ENCODE results near the gene IRX2.

Gene IRX2

DNA sequence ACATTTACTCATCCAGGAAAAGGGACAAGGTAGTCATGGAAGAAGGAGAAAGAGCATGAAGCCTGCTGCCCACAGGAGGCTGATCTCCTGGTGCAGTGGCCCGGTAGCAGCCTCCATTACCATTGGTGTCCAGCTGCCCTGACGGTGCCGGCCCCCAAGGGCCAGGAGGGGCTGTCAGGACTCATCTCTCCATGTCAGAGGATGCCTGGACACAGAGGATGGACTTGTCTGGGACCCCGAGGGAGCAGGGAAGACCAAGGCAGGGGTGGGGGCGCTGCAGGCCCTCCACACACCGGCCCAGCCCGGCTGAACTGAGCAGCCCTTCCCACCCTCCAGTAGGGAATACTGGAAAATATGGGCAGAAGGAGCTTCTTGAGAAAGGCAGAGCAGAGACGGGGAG, 52.2 kb downstream of the IRX2 start:
- Histone ChIP-seq H3K27me3 (ENCODE audit: low read depth, low read length) (no peaks in the 10 kb centered on the region), H3K4me2 (ENCODE audit: low read length) (no peak overlapping the region), H3K79me2 (ENCODE audit: low read length) (no peaks in the 10 kb centered on the region), H3K36me3 (replicated peaks; ENCODE audit: low read depth, low read length) (no peaks in the 10 kb centered on the region), H2AFZ (ENCODE audit: low read depth, low read length) (no peak overlapping the region), H3K4me3 (ENCODE audit: low read length) (no peak overlapping the region), H3K9me3 (ENCODE audit: insufficient read depth, low read length) (no peaks in the 10 kb centered on the region), H3K9ac (ENCODE audit: low read length) (no peak overlapping the region), H3K4me1 (ENCODE audit: low read length) (no peaks in the 10 kb centered on the region), H3K27ac (ENCODE audit: low read length) (no peak overlapping the region), H4K20me1 (ENCODE audit: insufficient read depth, low read length) (no peaks in the 10 kb centered on the region)
- TF ChIP-seq EZH2phosphoT487 (IDR thresholded peaks at IDR 0.05; ENCODE audit: low read depth) (no peak), CTCF (IDR thresholded peaks at IDR 0.05; ENCODE audit: low read depth, low read length) (no peak)

GRCh38 chr5:2698581-2698980, 52.9 kb downstream of the IRX2 start:
- Histone ChIP-seq H3K4me1 (ENCODE audit: low read length) (no peaks in the 10 kb centered on the region), H3K27me3 (ENCODE audit: low read depth, low read length) (no peaks in the 10 kb centered on the region), H2AFZ (ENCODE audit: low read depth, low read length) (no peak overlapping the region), H3K4me2 (ENCODE audit: low read length) (no peak overlapping the region), H3K9me3 (ENCODE audit: insufficient read depth, low read length) (no peaks in the 10 kb centered on the region), H3K27ac (ENCODE audit: low read length) (no peak overlapping the region), H4K20me1 (ENCODE audit: insufficient read depth, low read length) (no peaks in the 10 kb centered on the region), H3K36me3 (replicated peaks; ENCODE audit: low read depth, low read length) (no peaks in the 10 kb centered on the region), H3K4me3 (ENCODE audit: low read length) (no peak overlapping the region), H3K9ac (ENCODE audit: low read length) (no peak overlapping the region), H3K79me2 (ENCODE audit: low read length) (no peaks in the 10 kb centered on the region)
- TF ChIP-seq CTCF (IDR thresholded peaks at IDR 0.05; ENCODE audit: low read depth, low read length) (no peak), EZH2phosphoT487 (IDR thresholded peaks at IDR 0.05; ENCODE audit: low read depth) (no peak)

GRCh38 chr5:2697446-2698200, 53.9 kb downstream of the IRX2 start:
- H3K79me2 ChIP-seq (ENCODE audit: low read length) = no peaks in the 10 kb centered on the region
- TF ChIP-seq CTCF (IDR thresholded peaks at IDR 0.05; ENCODE audit: low read depth, low read length) (no peak), EZH2phosphoT487 (IDR thresholded peaks at IDR 0.05; ENCODE audit: low read depth) (no peak)
- H3K4me1 ChIP-seq (ENCODE audit: low read length) = no peaks in the 10 kb centered on the region
- H2AFZ ChIP-seq (ENCODE audit: low read depth, low read length) = no peak overlapping the region
- H3K4me2 ChIP-seq (ENCODE audit: low read length) = no peak overlapping the region
- no peaks in the 10 kb centered on the region for H3K27me3 ChIP-seq (ENCODE audit: low read depth, low read length)
- H3K27ac ChIP-seq (ENCODE audit: low read length) = no peak overlapping the region
- no peak overlapping the region for H3K9ac ChIP-seq (ENCODE audit: low read length)
- no peaks in the 10 kb centered on the region for H4K20me1 ChIP-seq (ENCODE audit: insufficient read depth, low read length)
- H3K9me3 ChIP-seq (ENCODE audit: insufficient read depth, low read length) = no peaks in the 10 kb centered on the region
- no peaks in the 10 kb centered on the region for H3K36me3 ChIP-seq (replicated peaks; ENCODE audit: low read depth, low read length)
- H3K4me3 ChIP-seq (ENCODE audit: low read length) = no peak overlapping the region

DNA sequence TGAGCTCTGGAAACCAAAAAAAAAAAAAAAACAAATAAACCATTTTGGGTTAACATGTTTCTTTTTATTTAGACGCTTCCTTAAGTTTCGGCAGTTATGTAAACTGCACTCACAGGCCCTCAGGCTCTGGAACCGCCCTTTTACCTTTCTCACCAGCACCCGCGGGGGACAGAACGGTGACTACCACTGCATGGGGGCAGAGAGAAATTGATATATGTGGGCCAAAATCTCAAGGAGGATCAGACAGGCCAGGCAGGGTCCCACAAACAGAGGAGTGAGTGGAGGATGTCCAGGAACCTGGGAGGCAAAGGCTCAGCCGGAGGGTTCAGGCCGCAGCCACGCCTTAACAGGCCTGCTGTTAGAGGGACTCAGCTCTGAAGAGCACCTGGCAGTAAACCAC, 54.4 kb downstream of the IRX2 start:
- no peak for TF ChIP-seq CTCF (IDR thresholded peaks at IDR 0.05; ENCODE audit: low read depth, low read length)
- no peak for TF ChIP-seq EZH2phosphoT487 (IDR thresholded peaks at IDR 0.05; ENCODE audit: low read depth)
- H3K9me3 ChIP-seq (ENCODE audit: insufficient read depth, low read length) = no peaks in the 10 kb centered on the region
- no peaks in the 10 kb centered on the region for H3K4me1 ChIP-seq (ENCODE audit: low read length)
- H4K20me1 ChIP-seq (ENCODE audit: insufficient read depth, low read length) = no peaks in the 10 kb centered on the region
- no peak overlapping the region for H3K4me2 ChIP-seq (ENCODE audit: low read length)
- no peak overlapping the region for H3K4me3 ChIP-seq (ENCODE audit: low read length)
- H3K9ac ChIP-seq (ENCODE audit: low read length) = no peak overlapping the region
- no peak overlapping the region for H2AFZ ChIP-seq (ENCODE audit: low read depth, low read length)
- H3K27me3 ChIP-seq (ENCODE audit: low read depth, low read length) = no peaks in the 10 kb centered on the region
- no peaks in the 10 kb centered on the region for H3K36me3 ChIP-seq (replicated peaks; ENCODE audit: low read depth, low read length)
- H3K27ac ChIP-seq (ENCODE audit: low read length) = no peak overlapping the region
- H3K79me2 ChIP-seq (ENCODE audit: low read length) = no peaks in the 10 kb centered on the region

Measured in OCI-LY3 (cell line).